Upper lobe of left lung (tissue), 6 donors: ENCODE data around the gene ZFYVE9. TPM values are rescaled to one million over a fixed set of nuclear protein-coding genes. Genes with fewer than 3 reads are reported as not detected.

Source experiments
- ATAC-seq, 2 donors: fragments of 200-7000 bp; cut with Tn5 transposase; one replicate each; pipeline ENCODE4 v1.9.1; 2022; ENCODE audit warnings: mild to moderate bottlenecking in 2 of 2, moderate library complexity in 2 of 2; ENCODE audit not compliant: low FRiP score in 2 of 2
- DNase-seq, 2 donors: peaks; one replicate each; pipeline ENCODE4 v3.0.0-alpha.2; 2019 to 2020
- H3K27ac ChIP-seq, 4 donors: fragments of 200-600 bp; sonication (generic); one replicate each; pipeline ENCODE4 v1.5.1; 2016 to 2019
- H3K27me3 ChIP-seq, 4 donors: fragments of 200-600 bp; sonication (generic); one replicate each; pipeline ENCODE4 v1.5.1; 2017 to 2019
- H3K36me3 ChIP-seq, 4 donors: fragments of 200-600 bp; sonication (generic); one replicate each; pipeline ENCODE4 v1.5.1; 2016 to 2019
- H3K4me1 ChIP-seq, 4 donors: fragments of 200-600 bp; sonication (generic); one replicate each; pipeline ENCODE4 v1.5.1; 2018 to 2019
- H3K4me3 ChIP-seq, 4 donors: fragments of 200-600 bp; sonication (generic); one replicate each; pipeline ENCODE4 v1.5.1; 2017 to 2019; ENCODE audit warnings: mild to moderate bottlenecking in 2 of 4, moderate library complexity in 1 of 4
- H3K9me3 ChIP-seq, 4 donors: fragments of 200-600 bp; sonication (generic); one replicate each; pipeline ENCODE4 v1.5.1; 2018 to 2019
- EP300 ChIP-seq, 4 donors: sonication (generic); formaldehyde crosslinking; IDR thresholded peaks; one replicate each; pipeline ENCODE4 v1.5.1; 2017; ENCODE audit warnings: antibody characterized with exemption in 4 of 4, control low read depth in 2 of 4
- POLR2A ChIP-seq, 4 donors: fragments of 450-650 bp; IDR thresholded peaks; one replicate each; pipeline ENCODE4 v1.5.1; 2016 to 2017; ENCODE audit warnings: antibody characterized with exemption in 4 of 4, mild to moderate bottlenecking in 2 of 4
- POLR2AphosphoS5 ChIP-seq, 2 donors: sonication (generic); formaldehyde crosslinking; IDR thresholded peaks; one replicate each; pipeline ENCODE4 v1.5.1; 2017; ENCODE audit warnings: antibody characterized with exemption in 2 of 2
- WGBS, 2 donors: methylation state at CpG; one replicate each; pipeline ENCODE4 v1.1.5; 2017 to 2018; 5-methylcytosine and 5-hydroxymethylcytosine counted together
- total RNA-seq, 6 donors: library from RNA; depleted of rRNA in 4 of 6; stranded (reverse); fragments of >200 nt in 4 of 6; gene quantifications; one replicate each; pipeline versions ENCODE4 v1.1.0 to v1.2.1, GENCODE V29; 2016 to 2021
- TF ChIP-seq, protein P1 (sequence below), 6 experiments: fragments of 450-650 bp in 4 of 6; fragments of 200-600 bp in 2 of 6; sonication (generic) in 2 of 6; IDR thresholded peaks; one replicate each; pipeline ENCODE4 v1.5.1; 2016 to 2019; ENCODE audit warnings: antibody characterized with exemption in 6 of 6
- donor health status: DM: no; HTN: no; CAD: no; lungs with moderate emphysema.
- donor health status: DM: no; HTN: yes; CAD: no; lungs with severe emphysema.

ZFYVE9 gene
- total RNA-seq, 6 donors from 2014 or later: 13.4 to 40.3 (median 19.6) TPM

DNA sequence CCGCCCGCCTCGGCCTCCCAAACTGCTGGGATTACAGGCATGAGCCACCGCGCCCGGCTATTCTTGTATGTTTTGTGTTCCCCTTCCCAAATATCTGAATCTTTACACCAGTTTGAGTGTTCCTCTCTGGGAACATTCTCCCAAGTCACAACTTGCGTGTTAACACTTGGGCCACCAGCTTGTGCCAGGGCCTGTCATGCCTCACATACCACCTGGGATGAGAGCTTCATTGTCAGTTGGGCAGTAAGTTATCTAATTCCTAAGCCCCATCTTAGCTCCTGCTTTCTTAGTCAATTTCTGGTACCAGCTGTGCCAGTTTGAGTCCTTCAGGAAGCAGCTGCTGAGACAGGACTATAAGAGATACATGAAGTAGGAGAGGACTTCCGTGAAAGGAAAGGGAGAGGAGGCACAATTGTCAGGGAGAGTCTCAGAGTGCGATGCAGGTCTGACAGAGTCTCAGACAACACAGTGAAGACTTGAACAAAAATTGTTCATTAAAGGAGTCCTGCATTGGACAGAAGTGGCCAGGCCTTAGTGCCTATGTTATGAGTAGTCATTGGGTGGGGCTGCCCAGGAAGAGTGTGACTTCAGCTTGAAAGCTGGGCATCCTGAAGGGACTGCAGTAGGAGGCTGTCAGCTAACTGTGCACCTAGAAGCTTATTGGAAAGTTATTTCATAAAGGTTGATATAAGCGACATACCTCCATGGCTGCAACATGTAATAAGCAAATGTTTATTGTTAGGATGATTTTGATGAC, 17.3 kb downstream of the ZFYVE9 start:
- Histone ChIP-seq H3K27ac (no peak overlapping the region), H3K36me3 (no peaks in the 10 kb centered on the region), H3K4me1 (peaks cover 0 to 4% (median 0%) of the 10 kb centered on the region in 4 donors), H3K9me3 (no peaks in the 10 kb centered on the region), H3K4me3 (no peak overlapping the region), H3K27me3 (no peaks in the 10 kb centered on the region)
- DNase-seq (no peak), ATAC-seq (peak in 1 of 2 donors; percentile 65)
- 90 to 91% methylated on average over 10 of the region's 10 CpGs for WGBS, 2 donors
- TF ChIP-seq POLR2AphosphoS5 (IDR thresholded peaks at IDR 0.05): no peak
- no peak for TF ChIP-seq POLR2A (IDR thresholded peaks at IDR 0.05)
- TF ChIP-seq, protein P1, sequence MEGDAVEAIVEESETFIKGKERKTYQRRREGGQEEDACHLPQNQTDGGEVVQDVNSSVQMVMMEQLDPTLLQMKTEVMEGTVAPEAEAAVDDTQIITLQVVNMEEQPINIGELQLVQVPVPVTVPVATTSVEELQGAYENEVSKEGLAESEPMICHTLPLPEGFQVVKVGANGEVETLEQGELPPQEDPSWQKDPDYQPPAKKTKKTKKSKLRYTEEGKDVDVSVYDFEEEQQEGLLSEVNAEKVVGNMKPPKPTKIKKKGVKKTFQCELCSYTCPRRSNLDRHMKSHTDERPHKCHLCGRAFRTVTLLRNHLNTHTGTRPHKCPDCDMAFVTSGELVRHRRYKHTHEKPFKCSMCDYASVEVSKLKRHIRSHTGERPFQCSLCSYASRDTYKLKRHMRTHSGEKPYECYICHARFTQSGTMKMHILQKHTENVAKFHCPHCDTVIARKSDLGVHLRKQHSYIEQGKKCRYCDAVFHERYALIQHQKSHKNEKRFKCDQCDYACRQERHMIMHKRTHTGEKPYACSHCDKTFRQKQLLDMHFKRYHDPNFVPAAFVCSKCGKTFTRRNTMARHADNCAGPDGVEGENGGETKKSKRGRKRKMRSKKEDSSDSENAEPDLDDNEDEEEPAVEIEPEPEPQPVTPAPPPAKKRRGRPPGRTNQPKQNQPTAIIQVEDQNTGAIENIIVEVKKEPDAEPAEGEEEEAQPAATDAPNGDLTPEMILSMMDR (IDR thresholded peaks at IDR 0.05): no peak
- no peak for TF ChIP-seq EP300 (IDR thresholded peaks at IDR 0.05)

DNA sequence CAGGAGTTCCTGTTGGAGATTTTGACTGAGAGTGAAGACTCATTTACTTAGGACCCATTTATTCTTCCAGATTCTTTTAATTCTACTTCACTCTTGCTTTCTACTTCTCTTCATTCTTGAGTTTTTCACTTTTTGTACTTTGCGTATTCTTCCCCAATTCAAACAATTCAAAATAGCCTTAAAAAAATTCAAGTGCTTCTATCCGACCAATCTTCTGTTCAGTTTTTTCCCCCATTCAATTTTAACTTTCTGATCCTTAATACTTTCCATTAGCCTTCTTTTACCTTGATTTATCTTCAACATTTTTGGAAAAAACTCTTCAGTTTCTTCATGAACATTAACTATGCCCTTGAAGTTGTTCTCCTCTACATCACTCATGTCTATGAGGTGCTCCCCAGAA, 21.1 kb downstream of the ZFYVE9 start:
- H3K4me3 ChIP-seq: no peak overlapping the region
- H3K27me3 ChIP-seq: no peaks in the 10 kb centered on the region
- WGBS, 2 donors: 96% methylated on average over 2 of the region's 2 CpGs
- no peaks in the 10 kb centered on the region for H3K36me3 ChIP-seq
- ATAC-seq (no peak), DNase-seq (no peak)
- no peak overlapping the region for H3K27ac ChIP-seq
- H3K4me1 ChIP-seq: peaks cover 0 to 4% (median 0%) of the 10 kb centered on the region in 4 donors
- no peak for TF ChIP-seq POLR2A (IDR thresholded peaks at IDR 0.05)
- no peak for TF ChIP-seq EP300 (IDR thresholded peaks at IDR 0.05)
- TF ChIP-seq, protein P1 (IDR thresholded peaks at IDR 0.05): no peak
- no peak for TF ChIP-seq POLR2AphosphoS5 (IDR thresholded peaks at IDR 0.05)
- H3K9me3 ChIP-seq: no peaks in the 10 kb centered on the region

DNA sequence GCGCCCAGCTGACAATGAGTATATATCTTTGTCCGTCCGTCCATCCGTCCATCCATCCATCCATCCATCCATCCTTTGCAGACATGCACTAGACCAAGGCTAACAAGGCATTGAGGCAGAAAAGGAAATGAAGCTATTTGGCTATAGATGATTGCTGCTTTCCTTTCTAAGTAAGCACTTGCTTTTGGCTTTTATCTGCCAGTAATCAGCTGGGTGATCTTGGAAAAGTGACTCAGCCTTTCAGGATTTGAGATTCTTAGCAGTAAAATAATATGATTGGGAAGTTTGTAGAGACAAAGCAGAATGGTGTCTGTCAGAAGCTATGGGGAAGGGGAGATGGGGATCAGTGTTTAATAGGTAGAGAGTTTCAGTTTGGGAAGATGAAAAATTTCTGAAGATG, 22.7 kb downstream of the ZFYVE9 start:
- DNase-seq (no peak), ATAC-seq (no peak)
- TF ChIP-seq POLR2AphosphoS5 (IDR thresholded peaks at IDR 0.05): no peak
- TF ChIP-seq EP300 (IDR thresholded peaks at IDR 0.05): no peak
- TF ChIP-seq, protein P1 (IDR thresholded peaks at IDR 0.05): no peak
- TF ChIP-seq POLR2A (IDR thresholded peaks at IDR 0.05): no peak
- no peaks in the 10 kb centered on the region for H3K27me3 ChIP-seq
- WGBS, 2 donors: 93 to 99% methylated on average over 4 of the region's 4 CpGs
- H3K27ac ChIP-seq: no peak overlapping the region
- no peak overlapping the region for H3K4me3 ChIP-seq
- no peaks in the 10 kb centered on the region for H3K36me3 ChIP-seq
- no peaks in the 10 kb centered on the region for H3K4me1 ChIP-seq
- H3K9me3 ChIP-seq: no peaks in the 10 kb centered on the region

DNA sequence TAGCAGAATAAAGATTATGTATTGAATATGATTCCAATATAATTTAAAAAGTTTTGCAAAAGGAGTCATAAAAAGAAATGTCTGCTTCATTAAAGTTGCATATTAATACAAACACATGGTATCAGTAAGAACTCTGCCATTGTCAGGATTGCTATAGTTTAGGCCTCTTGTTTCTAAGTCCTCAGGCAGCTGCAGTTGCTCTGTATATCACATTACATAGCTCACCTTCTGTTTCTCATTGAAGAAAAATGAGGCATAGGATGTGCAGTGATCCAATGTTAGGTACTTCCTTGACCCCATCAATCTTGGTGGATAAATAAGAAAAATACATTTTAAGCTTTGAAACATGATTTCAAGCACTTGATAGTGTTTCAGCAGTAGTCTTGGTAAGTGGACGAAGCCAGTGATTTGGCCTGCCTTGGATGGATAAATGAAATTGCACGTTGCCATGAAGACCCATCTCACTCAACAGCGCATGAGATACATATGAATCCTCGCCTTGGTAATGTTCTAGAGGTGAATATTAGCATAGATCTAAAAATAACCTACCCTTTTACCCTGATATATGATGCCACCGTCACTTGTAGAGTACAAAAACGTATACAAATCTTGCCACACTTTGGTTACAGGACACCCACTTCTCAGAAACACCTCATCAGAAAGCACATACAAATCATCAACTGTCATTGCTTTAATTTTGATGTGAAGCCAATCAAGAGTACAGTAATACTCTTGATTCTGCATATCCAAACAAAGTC, 25.3 kb downstream of the ZFYVE9 start:
- no peak overlapping the region for H3K4me3 ChIP-seq
- no peaks in the 10 kb centered on the region for H3K27me3 ChIP-seq
- H3K9me3 ChIP-seq: no peaks in the 10 kb centered on the region
- DNase-seq: no peak
- no peaks in the 10 kb centered on the region for H3K4me1 ChIP-seq
- no peak for ATAC-seq
- H3K27ac ChIP-seq: no peak overlapping the region
- no peaks in the 10 kb centered on the region for H3K36me3 ChIP-seq
- WGBS, 2 donors: 84 to 92% methylated on average over 6 of the region's 6 CpGs
- TF ChIP-seq, protein P1 (IDR thresholded peaks at IDR 0.05): no peak
- no peak for TF ChIP-seq POLR2A (IDR thresholded peaks at IDR 0.05)
- no peak for TF ChIP-seq POLR2AphosphoS5 (IDR thresholded peaks at IDR 0.05)
